GM04503 (cell line): ENCODE data around the gene PCNX2.
"Not testable (repeated sequence)": the region's sequence is repeated elsewhere in the genome, so short reads cannot be mapped to it uniquely, and the experiment has no call there.

Experiments
- DNase-seq: peaks from one replicate; pipeline ENCODE4 v3.0.0-alpha.2; 2012; ENCODE audit warnings: low read depth

Gene PCNX2

DNA sequence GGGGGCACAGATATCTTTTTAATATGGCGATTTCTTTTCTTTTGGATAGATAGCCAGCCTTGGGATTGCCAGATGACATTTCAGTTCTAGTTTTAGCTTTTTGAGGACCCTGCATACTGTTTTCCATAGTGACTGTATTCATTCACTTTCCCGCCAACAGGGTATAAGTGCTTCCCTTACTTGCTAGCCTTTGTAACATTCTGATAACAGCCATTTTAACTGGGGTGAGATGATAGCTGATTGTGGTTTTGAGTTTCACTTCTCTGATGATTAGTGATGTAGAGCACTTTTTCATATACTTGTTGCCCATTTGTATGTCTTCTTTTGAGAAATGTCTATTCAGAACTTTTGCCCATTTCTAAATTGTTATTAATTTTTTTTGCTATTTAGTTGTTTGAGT lies 193.2 kb downstream of the PCNX2 start:
- DNase-seq, result no peak

DNA sequence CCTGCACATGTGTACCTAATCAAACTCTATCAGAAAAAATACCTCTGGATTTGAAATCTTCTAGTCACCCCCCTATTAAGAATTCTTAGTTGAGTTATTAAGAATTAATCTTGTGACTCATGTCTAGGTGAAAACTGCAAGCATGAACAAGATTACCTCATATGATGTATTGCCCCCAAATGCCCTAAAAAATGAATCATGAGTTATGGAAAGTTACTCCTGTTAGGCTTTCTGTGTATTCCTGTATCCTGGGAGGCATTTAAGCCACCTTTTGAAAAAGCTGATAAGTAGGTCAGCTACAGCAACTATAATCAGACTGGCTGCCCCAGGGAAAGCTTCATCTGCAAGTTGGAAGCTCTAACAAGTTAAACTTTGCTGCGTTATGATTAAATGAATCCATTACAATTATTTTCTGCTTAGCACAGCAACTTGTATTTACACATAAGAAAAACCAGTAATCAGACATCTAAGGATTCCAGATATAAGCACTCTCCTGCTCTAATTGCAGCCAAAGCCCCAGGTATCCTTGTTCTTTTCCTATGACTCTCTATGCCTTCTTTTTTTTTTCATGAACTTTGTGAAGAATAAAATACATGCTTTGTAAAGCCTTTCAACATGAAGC lies 197.5 kb downstream of the PCNX2 start:
- no peak for DNase-seq

DNA sequence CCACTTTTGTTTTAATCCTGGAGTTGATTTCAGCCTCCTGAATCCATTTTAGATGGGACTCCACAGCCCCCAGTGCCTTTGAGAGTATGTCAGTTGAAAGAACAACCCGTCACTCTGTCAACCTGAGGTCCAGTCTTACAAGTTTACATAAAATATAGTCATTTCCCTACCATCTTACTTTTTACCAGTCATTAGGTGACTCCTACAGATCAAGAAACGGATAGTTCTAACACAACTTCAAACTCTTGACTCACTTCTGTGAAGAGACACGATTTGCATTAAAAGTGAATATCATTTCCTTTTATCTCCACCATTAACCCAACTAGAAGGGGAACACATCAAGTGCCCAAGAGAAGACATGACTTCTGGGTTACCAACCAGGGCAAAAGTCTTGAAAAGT lies 198.0 kb downstream of the PCNX2 start:
- DNase-seq, result no peak

DNA sequence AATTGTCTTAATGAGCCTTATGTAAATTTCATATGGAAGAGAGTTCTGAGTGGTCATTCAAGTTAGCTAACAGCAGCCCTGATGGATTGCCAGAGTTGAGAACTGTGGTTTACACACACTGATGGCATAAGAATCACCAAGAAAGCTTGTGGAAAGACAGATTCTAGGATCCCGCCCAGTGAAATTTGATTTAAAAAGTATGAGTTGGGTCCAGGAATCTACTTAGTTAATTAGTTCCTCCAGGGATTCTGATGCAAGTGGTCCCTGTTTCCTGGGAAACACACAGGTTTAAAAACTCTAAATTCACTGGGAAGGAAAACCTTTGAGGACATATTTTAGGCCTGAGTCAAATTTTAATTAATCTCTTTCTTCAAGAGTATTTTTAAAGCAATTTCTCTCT lies 200.8 kb downstream of the PCNX2 start:
- no peak for DNase-seq

- no peak for DNase-seq
Observed at GRCh38 chr1:233094269-233094668, 201.3 kb downstream of the PCNX2 start.

GRCh38 chr1:233090746-233091494 lies 204.6 kb downstream of the PCNX2 start:
- DNase-seq, result no peak

DNA sequence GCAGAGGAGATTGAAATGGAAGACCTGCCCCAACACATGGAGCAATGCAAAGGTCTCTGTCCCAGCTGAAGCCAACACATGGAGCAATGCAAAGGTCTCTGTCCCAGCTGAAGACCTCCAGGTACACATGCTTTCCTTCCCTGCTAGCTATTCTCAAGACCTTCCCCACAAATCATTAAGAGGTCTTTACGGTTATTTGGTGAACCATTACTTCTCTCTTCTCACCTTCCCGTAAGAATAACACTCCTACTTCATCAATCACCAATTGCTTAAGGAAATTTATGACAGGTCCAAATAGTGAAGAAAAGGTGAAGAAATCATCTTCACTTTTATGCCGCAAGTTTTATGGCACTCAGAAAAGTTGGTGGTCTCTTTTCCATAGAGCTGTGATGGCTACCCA lies 206.3 kb downstream of the PCNX2 start:
- DNase-seq, result no peak

GRCh38 chr1:233088613-233089012 lies 206.9 kb downstream of the PCNX2 start:
- DNase-seq, result no peak

DNA sequence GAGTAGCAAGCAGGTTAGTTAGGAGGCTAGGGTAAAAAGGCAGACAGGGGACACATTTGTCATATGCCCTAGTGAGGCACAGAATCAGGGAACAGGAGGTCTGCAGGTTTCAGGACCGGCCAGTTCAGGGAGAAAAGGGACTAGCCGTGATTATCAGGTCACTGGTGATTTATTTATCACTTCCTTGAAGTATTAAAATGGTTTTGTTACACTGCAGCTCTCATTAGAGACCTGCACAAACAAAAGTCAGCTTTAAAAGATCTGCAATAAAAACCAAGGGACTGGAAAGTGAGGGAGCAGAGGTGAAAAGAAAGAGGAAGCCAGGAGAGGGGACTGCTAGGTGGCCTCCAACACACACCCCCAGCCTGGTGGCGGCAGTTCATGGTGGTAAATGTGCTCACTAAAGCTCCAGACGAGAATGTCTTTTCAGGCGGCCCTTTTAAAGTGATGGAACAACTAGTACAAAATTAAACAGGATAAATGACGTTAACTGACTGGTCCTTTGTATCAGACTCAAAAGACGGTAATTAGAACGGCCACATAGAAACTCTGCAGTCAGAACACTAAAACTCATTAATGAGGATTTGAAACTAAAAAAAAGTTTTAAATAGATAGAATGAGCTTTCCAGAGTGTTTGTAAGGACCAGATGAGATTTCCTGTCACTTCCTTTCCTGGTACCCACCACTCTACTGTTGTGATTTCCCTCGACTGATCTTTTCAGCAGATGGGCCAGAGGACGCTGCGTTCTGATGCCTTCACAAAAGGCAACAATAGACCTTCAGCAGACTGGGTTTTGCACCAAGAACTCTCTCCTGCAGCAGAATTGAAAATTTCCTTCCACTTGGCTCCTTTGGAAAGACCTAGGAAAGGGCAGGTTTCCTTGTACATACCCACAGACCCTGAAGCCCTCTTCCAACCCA lies 208.3 kb downstream of the PCNX2 start:
- DNase-seq, result no peak

GRCh38 chr1:233085566-233085965 lies 210.0 kb downstream of the PCNX2 start:
- no peak for DNase-seq

DNA sequence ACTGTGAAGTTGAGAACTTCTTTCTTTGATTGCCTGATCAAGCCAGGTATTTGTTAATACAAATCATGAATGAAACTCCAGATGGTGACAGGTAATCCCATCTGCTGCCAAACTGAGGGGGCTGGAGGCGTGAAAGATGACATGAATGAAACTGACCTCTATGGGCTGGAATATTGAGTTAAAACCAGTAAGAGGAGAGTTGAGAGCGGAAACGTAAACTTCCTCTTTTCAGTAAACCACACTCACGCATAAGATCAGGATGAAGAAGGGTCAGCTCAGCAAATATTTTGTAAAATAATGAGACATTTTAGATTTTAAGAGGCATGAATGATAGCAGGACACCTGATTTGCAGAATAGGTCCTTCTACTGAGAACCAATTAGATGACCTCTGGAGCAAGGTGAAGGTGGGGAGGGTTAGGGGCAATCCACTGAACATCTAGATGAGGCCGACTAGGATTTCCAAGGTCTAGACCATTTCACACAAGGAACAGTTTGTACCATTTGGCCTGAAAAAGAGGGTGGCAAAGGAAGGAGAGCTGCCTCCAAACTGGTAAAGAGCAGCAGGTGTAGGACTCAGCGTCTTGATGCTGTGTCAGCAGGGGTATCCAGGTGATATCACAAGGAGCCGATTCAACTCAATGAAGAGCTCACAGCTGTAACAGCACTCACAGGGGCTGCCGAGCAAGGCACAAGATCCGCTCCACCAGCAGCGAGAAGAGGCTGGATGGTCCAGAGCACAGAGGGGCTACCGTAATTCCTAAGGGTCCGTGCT lies 212.6 kb downstream of the PCNX2 start:
- no peak for DNase-seq

- DNase-seq, result no peak
Observed at GRCh38 chr1:233081735-233082134, 213.8 kb downstream of the PCNX2 start.

GRCh38 chr1:233080827-233081226 lies 214.7 kb downstream of the PCNX2 start:
- not testable (repeated sequence) for DNase-seq

DNA sequence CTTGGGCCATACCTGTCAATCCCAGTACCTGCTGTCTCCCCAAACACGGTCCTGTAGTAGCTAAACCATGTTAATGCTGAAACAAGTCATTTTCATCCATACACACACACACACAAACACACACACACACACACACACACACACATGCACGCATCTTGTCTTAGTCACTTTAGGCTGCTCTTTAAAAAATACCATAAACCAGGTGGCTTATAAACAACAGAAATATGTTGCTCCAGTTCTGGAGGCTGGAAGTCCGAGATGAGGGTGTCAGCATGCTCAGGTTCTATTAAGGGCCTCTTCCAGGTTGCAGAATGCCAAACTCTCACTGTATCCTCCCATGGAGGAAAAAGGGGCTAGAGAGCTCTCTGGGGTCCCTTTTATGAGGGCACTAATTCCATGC lies 215.2 kb downstream of the PCNX2 start:
- DNase-seq, result no peak

DNA sequence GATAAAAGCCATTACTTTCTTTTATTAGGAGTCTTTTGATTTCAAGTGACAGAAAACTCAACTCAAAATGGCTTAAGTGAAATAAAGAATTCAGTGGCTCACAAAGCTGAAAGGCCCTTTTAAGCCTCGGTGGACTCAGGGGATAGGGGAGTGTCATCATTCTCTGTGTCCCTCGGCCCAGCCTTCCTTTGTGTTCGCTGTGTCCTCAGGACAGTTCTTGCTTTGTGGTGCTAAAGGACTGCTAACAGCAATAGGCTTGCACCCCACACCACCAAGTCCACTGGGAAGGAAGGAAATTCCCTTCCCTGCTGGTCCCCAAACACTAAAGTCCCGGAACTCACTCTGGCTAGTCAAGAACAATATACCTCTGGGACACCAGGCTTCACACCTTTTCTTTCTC lies 216.0 kb downstream of the PCNX2 start:
- DNase-seq, result no peak

DNA sequence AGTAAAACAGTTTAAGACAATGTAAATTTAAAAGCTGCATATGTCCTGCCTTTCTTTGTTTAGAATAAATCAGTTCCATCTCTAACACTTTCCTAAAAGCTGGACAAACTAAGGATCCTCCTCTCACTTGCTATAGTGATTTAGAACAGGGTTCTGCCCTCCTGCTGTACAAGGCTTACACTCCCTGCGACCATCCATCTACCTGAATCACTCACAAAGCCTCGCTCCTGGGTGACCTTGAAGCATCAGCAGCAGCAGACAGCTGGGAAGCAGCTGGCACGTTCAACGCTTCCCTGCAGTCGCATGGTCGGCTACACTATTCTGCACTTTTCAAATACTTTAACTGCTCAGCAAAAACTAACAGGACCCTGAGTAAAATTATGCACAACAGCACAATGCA lies 217.1 kb downstream of the PCNX2 start:
- no peak for DNase-seq

- DNase-seq, result no peak
Observed at GRCh38 chr1:233075915-233076295, 219.6 kb downstream of the PCNX2 start.

DNA sequence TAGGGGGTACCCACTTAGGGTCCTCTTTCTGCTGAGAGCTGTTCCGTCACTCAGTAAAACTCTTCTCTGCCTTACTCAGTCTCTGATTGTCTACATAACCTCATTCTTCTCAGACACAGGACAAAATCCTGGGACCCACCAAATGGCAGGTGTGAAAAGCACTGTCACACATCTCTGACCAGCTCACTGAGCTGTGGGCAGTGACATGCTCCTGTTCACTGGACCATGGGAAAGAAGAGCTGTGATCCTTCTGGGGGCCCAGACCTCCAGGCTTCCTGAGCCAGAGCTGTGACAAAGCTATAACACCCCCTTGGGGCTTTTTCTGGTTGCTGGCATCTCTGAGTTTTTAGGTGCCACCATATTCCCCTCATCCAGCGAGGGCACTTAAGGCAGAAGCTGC lies 229.4 kb downstream of the PCNX2 start:
- DNase-seq, result no peak

GRCh38 chr1:233065685-233066084 lies 229.8 kb downstream of the PCNX2 start:
- no peak for DNase-seq

DNA sequence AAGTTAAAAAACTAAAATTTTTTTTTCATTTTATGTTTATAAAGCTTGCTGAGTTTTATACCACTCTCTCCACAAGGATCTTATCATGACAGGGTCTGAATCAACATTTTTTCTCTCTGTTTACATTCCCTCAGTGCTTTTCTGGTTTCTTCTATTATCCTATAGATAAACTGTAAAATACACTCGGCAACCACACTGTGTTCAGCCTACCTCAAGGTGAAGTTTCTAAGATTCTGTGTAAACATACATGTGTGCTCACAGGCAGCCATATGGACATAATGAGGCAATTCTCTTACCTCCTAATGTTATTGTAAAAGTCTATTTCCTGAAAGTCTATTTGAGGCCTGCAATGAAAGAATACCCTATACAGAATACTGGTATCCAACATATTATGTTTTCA lies 230.5 kb downstream of the PCNX2 start:
- no peak for DNase-seq

DNA sequence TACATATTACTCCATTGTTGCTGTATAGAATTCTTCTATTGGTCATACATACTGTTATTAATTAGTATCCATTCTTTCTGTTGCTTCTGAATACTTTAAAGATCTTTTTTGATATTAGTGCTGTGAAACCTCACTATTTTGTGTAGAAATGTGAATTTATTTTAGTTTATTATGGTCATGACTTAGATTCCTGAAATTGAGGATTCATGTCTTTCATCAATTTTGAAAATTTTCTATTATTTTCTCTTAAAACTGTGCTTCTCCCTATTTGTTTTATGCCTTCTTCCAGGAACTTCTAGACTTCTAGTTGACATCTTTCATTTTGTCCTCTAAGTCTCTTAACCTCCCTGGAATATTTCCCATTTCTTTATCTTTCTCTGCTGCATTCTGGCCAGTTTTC lies 232.1 kb downstream of the PCNX2 start:
- DNase-seq, result no peak

DNA sequence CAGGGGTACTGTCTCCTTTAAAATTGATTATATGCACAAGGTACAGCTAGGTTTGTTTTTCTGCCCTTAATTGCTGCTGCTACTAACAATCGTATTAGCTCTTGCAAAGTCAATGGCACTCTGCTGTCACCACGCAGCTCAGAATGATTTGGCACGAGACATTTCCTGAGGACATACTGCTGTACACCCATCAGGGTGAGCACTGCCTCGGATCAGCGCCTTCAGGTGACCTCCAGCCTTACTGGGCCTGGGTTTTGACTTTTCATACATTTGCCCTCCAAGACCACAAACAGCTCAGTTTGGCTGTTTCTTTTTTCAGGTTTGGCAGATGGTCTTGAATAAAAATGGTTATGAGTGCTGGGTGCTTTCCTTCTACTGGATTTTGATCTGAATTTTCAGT lies 234.3 kb downstream of the PCNX2 start:
- DNase-seq, result no peak
